Right renal pelvis (tissue), 4 donors: ENCODE measurements around the gene NAGLU. TPM values are rescaled to one million over a fixed set of nuclear protein-coding genes. Genes with fewer than 3 reads are reported as not detected.

Experiments
- DNase-seq, 4 donors: peaks; one replicate each; pipeline ENCODE4 v3.0.0-alpha.2; 2013; ENCODE audit warnings: low read depth in 4 of 4, low spot score in 3 of 4, missing footprints in 1 of 4
- polyA plus RNA-seq, 4 donors: library from polyadenylated mRNA; unstranded; fragments of 120-200 nt; gene quantifications; one replicate each; pipeline ENCODE4 v1.2.1, GENCODE V29; 2013; ENCODE audit not compliant: insufficient read length in 4 of 4

The NAGLU gene
- 10 to 100 TPM; 18.8 to 31.7 (median 24.2) TPM for polyA plus RNA-seq

DNA sequence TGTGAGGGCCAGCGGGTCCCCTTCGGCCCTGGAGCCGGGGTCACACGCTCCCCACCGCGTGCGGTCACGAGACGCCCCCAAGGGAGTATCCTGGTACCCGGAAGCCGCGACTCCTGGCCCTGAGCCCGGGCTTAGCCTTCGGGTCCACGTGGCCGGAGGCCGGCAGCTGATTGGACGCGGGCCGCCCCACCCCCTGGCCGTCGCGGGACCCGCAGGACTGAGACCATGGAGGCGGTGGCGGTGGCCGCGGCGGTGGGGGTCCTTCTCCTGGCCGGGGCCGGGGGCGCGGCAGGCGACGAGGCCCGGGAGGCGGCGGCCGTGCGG is at the start of gene NAGLU:
Gene NAGLU, plus strand, starts transcription at position 194 of the 324 bp plus-strand sequence. Its CDS starts 32 bp downstream, at position 226.
- peak in 2 of 4 donors; percentile 80 to 81 for DNase-seq

DNA sequence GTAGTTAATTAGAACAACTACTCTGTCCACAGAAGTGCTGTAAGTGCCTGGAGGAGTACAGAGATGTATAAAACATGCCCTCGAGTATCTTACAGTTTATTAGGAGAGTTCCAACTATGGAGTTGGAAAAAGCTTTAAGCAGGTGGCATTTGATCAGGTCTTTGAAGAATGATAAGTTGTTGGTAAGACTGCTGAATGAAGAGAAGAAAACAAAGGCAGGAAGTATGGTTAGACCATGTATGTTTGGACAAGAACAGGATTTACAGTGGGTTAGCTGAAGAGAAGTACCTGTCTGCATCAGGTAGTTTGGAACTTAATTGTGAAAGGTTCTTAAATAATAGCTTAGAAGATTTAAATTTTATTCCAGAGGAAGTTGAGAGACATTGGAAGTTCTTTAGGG is 48.0 kb upstream of the NAGLU start:
- DNase-seq = no peak

DNA sequence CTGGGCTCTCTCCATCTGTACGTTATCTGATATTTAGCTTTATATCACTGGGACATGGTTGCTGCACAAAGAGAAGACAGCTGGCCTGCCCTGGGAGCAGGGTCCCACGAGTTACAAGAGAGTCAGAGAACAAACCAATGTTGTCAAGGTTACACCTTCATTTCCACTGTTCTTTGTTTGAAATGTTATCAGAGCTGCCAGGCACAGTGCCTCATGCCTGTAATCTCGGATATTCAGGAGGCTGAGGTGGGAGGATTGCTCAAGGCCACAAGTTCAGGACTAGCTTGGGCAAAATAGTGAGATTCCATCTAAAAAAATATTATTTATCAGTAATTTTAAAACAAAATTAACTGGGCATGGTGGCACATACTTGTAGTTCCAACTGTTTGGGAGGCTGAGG is 42.7 kb upstream of the NAGLU start:
- DNase-seq = no peak

DNA sequence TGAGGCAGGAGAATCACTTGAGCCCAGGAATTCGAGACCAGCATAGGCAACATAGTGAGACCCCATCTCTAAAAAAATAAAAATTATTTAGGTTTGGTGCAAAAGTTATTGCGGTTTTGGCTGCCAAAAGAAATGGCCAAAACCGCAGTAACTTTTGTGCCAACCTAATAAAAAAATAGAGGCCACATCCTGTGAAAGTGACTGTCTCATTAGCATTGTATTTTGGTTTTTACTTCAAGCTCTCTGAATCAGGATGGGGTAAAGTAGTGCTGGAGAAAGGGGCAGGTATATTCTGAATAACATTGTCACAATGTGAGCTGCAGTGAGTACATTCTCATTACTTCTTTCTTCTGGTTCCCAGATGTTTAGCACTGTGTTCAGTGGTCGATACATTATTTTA is 41.4 kb upstream of the NAGLU start:
- DNase-seq = no peak

DNA sequence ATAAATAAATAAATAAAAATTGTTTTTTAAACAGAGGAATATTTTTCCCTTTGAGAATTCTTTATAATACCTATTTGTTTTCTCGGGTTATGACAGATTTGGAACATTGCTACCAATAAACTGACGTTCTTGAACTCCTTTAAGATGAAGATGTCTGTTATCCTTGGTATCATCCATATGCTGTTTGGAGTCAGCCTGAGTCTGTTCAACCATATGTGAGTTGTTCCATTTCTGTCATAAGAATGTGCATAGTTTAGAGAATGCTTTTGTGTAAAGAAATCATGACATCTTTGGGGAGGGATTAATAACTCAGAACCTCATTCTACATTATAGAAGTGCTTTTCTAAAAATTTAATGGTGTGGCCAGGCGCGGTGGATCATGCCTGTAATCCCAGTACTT is 37.2 kb upstream of the NAGLU start:
- DNase-seq = no peak

DNA sequence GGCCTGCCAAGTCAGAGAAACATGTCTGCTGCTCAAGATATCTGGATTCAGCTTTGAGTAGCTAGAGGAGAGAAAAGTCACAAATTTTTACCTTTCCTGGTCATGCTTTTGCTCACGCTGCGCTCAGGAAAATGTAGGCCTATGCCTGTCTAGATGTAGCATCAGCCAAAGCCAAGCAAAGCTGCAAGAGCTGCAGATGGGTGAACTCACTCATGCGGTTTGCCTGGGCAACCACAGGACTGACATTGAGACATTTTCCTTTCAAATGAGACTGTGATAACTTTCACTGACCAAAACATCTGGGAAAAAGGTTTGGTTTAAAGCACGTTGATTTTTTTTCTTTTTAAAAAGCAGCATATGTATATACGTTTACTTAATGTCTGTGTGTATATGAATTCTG is 34.0 kb upstream of the NAGLU start:
- DNase-seq = no peak

DNA sequence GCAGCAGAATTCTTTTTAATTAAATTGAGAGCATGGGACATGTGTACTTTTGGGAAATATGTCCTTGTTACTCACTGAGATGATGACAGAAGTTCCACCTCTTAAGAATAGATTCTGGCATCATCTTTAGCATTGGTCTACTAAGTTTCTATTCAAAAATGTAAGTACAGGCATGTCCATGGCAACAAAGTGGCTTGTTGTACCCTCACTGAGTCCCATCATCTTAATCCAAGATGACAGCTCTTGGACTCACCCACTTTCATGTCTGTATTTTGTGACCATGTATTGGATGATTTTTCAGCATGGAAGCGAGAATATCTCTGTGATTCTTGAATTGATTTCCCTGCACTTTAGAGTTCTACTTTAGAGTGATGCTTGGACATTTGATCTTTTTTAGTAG is 33.1 kb upstream of the NAGLU start:
- DNase-seq = no peak

DNA sequence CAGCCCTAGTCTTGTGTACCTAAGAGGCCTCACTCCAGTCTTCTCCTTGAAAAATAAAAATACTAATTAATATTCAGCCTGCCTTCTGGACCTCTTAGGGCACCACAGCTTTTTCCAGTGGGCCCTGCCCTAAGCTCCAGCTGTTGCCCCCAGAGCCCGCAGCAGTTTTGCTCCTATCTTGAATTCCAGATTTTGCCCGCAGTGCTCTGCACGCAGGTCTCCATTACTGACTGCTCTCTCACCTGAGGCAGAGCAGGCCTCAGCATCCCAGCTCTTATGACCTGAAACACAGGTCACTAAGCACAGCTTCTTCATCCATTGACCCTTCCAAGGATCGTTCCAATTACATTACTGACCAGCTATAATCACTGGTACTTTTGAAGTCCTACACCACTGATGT is 28.4 kb upstream of the NAGLU start:
- DNase-seq = no peak

DNA sequence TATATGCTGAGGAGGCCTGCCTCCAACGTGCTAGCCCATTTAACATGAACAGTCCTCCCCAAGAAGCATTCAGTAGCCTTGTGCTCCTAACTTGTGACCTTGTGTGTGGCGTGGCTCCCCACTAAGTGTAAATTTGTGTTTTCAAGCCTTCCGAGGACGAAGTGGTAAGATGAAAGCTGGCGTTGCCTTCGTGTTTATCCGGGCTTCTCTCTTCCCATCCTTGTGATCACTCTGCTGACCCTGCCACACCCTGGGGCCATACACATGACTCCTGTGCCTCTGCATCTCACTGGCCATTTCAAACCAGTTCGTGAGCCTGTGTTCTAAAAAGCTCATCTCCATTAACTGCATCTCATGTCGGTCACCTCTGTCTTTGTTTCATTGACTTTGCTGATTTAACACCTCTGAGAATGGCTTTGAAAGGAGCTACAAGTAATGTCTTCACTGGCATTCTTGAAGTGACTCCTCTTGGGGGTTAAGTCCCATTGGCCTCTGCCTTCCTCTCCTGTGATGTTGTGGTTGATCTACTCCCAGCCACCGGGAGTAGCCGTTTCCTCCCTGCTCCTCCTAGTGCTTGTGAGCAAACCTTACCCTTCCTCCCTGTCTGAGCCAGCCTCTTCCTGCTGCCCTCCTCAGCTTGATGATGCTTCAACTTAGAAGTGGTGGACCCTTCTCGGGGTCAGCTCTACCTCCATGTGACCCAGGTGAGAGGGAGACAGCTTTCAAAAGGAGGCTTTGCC is 27.4 kb upstream of the NAGLU start:
- DNase-seq = no peak

DNA sequence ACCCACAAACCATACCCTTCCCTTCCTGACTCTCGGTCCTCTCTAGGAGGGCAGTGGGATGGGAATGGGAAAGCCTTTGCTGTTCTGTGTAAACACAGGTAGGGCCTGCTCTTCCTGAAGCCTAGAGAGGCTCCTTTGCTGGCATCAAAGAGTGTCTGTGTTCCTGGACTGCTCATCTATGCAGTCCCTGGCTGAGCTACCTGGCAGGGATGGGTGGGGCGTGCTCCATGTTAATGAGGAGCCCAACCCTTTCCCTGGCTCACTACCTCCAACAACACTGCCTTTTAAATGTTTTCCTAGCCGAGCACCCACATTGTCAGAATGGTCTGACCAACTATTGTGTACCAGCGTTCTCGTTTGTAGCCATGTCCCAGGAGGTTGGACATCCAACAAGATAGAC is 26.6 kb upstream of the NAGLU start:
- no peak for DNase-seq

DNA sequence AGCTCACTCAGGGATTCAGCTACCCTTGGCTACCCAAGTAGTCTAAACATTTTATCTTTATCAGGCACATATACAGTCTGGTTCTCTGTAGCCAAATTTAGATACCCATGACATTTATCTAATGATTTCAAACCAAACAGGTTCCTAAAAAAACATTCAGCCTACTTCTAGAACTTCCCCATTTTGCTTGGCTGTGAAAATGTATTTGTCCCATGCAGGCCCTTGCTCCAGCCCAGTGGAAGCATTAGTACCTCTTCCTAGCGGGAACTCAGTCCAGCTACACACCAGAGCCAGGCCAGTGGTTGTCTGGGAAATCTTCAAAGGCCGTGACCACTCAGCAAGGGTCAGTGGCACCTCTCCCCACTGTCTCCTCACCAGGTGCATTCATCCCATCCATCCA is 26.2 kb upstream of the NAGLU start:
- DNase-seq = no peak

DNA sequence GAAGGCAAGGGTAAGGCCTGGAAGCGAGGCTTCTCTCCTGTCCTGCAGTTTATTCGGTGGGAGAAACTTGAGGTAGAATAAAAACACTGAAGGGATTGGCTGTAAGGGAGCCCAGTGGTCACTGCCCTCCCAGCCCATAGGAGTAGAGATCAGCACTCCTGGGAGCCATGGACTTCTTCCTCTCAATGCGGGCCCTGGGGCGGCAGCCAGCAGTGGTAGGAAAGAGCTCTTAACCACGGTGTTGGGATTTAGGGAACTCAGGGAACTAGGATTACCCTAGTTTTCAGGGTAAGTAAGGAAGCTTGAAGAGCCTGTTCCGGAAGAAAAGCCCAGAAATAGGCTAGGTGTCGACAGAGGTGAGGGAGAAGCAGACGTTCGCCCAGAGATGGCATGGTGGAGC is 23.8 kb upstream of the NAGLU start:
- DNase-seq = no peak

DNA sequence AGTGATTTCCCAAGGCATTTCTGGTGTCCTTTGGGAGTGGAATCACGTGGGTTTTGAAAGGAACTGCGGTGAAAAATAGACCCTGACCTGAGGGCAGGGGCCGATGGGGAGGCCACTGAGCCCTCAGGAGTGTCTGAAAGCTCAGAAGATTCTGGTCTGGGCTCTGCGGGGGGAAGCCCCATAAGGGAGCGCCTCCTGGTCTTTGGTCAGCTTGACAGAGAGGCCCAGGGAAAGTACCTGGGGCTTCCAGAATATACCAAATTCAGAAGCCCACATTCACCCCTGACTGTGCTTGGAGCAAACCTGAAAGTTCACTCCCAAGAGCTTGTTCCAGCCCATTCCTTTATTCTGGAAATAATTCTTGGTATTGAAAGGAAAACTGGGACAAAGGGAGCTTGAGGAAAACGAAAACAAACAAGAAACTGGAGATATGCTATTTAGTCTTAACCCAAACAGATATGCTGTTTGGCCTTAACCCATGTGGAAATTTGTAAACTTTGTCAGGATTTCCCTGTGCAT is 23.2 kb upstream of the NAGLU start:
- no peak for DNase-seq

DNA sequence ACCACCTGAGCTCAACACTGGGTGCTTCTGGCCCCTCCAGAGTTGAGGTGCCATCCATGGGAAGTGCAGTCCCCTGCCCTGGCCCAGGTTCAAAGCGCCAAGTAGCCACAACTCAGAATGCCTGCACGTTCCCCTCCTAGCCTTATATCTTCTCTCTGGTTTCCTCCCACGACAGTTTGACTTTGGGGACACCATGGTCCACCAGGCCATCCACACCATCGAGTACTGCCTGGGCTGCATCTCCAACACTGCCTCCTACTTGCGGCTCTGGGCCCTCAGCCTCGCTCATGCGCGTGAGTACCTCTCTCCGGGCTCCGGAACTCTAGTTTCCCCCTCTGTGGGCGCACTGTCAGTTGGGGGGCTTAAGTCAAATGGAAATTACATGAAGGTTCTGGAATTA is 22.4 kb upstream of the NAGLU start:
- no peak for DNase-seq

DNA sequence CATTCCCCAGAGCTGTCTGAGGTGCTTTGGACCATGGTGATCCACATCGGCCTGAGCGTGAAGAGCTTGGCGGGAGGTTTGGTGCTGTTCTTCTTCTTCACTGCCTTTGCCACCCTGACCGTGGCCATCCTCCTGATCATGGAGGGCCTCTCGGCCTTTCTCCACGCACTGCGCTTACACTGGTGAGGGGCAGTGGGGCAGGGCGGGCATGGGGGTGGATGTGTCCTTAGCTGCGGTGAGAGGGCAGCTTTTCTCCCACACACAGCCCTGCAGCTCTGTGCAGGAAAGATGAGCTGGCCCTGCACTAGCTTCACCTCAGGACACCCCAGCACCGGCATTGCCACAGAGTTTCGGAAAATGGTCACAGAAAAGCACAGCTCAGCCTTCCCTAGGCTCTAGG is 21.8 kb upstream of the NAGLU start:
- DNase-seq = no peak

DNA sequence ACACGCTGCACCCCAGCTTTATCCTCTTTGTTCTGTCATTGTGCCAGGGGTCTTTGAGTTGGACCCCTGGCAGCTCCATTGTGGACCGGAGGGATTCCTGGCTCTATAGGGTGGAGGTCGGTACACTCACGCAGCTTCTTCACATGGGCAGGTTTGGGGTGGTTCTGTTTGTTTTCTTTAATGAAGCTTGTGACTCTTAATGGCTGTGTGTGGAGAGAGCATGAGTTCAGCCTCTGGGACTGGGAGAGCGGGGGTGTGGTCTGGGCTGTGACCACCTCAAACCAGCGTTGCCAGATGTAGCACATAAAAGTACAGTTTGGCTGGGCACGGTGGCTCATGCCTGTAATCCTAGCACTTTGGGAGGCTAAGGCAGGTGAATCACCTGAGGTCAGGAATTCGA is 21.2 kb upstream of the NAGLU start:
- no peak for DNase-seq

DNA sequence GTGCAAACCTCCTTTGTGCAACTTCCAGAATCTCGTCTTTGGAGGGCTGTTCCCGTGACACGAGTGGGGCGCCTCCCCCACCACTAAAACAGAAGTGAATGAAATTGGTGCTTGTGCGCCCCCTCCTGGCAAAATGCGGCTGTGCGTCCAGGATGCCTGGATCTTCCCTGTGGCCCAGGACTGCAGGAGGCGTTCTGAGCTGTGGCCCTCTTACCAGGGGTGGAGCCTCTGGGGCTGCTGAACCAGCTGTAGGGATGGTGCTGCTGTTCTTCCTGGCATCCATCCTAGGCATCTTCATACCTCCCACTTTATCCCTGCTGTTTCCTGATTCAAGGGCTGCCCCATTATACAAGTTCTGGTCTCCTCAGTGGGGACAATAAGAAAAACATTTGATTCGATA is 18.5 kb upstream of the NAGLU start:
- peak in 2 of 4 donors; percentile 46 to 65 for DNase-seq

DNA sequence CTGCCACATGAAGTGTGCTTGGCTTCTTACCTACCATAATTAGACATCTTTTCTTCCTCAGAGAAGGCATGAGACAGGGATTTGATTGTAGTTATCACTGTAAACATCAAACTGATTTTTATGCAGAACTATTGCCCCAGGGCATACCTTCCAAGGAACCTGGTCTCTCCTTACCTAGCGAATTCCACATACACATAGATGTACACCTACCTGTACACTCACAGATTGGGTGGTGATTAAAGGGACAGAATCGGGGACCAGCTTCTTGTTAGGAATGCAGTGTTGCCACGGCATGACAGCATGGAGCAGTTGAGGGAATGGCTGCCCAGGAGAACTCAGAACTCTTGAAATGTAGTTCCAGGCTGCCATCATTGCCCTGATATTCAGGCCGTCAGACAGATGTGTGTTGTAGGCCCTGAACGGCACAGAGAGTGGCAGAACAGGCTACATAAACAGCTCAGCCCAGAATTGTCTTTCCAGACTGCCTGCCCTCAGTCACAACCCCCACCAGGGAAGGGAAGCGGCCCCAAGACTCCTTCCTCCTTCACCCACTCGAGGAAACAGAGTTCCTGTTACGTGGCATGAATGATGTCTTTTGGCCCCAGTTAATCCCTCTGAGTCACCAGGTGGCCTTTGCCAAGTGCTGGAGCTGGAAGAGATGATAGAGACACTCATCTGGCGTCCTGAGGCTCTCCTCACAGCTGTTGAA is 17.8 kb upstream of the NAGLU start:
- no peak for DNase-seq

DNA sequence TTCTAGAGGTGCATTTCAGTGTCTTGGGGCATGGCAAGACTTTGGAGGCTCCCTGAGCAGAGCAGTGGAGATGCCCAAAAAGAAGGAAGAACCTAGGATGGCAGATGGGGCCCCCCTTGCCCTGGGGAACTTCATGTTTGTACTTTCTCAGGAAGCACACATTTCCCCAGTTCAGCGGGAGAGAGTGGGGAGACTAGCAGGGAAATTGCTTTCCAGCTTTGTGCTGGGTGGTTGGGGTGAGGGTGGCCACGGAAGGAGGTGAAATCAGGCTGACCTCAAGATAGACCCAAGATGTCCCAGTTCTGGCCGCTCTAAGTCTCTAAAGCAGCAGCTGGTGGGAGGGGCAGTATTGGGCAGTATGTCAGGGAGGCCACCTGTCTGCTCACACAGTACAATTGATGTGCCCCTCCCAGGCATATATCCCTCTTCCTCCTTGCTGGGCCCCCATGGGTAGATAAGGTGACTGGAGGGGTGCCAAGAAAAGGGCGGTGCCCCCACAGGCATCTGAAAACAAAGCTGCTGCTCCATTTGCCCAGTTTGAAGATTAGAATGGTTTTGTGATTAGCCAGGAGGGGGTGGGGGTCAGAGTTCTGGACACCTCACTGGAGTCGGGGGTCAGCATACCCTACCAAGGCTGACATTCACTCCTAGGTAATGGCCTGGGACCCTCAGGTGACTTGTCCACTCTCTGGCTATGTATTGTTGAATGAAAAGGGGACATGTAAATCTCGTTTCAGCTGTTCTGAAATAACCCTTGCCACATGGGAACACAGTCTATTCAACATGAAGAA is 17.1 kb upstream of the NAGLU start:
- DNase-seq = no peak

DNA sequence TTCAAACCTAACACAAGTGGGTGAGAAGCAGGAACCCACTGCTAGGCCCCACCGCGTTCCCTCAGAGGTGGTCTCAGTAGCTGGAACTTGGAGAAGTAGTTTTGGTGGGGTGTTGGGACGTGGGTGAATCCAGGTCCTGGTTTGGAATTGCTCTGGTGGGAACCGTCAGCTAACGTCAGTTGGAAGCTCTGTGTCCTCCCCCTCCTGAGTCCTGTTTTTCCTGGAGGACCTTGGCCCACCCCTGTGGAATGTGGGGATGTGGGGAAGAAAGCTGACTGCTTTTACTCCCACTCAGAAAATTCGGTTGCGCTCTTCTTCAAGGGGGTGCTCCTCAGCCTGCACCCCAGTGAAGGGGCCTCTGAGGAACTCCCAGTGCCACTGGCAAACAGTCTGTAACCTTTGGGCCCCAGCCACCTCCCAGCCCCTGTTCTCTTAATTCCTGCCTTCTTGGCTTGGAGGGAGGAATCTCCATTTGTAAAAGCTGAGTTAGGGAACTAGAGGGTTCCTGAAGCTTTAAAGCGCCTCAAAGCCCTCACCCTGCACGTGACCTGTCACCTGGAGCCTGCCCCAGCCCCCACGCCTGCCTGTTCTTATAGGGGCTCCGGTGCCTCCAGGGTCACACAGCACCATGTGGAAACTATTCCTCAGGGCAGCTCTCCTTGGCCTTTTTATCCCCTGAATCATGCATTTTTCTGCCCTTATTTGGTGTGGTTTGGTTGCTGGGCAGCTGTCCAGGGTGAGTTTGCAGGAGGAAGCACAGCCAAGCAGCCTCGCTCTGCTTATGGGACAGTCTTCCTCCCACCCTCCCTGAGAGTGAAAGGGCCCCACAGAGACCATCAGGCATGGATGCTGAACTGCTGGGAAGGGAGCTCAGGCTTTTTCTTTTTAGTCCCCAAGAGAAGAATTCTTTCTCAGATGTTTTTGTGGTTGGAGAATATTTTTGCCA is 16.2 kb upstream of the NAGLU start:
- DNase-seq = peak; percentile 74 to 84 (median 82)
